Measurements from ENCODE around the gene NAA60.

The NAA60 gene

DNA sequence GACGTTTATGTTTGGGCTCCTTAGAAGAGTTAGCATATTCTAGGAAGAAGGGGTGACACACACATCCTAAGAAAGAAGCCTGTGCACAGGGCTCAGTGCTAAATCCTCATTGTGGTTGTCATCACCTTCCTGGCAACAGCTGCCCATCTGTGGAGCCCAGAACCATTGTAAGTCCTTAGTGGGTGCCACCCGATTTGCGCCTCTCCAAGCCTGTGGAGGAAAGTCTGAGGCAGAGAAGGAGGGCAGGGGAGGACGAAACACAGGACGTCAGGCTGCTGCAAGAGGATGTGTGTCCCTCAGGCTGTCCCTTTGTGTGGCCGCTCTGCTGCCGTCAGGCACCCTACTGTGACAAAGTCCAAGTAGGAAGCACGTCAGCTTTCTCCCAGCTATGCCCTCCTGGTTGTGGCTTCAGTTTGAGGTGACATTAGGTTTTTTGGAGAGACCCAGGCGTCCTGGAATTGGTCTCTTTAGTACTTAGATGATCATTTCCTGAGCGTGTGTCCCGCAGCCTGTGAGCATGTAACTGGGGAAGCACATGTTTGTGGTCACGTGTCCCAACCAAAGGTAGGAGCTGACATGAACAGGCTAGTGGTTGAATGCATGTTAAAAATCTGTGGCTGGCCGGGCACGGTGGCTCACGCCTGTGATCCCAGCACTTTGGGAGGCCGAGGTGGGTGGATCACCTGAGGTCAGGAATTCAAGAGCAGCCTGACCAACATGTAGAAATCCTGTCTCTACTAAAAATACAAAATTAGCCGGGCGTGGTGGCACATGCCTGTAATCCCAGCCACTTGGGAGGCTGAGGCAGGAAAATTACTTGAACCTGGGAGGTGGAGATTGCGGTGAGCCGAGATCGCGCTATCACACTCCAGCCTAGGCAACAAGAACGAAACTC lies 68.1 kb downstream of the NAA60 start:
- no peak for DNase-seq

DNA sequence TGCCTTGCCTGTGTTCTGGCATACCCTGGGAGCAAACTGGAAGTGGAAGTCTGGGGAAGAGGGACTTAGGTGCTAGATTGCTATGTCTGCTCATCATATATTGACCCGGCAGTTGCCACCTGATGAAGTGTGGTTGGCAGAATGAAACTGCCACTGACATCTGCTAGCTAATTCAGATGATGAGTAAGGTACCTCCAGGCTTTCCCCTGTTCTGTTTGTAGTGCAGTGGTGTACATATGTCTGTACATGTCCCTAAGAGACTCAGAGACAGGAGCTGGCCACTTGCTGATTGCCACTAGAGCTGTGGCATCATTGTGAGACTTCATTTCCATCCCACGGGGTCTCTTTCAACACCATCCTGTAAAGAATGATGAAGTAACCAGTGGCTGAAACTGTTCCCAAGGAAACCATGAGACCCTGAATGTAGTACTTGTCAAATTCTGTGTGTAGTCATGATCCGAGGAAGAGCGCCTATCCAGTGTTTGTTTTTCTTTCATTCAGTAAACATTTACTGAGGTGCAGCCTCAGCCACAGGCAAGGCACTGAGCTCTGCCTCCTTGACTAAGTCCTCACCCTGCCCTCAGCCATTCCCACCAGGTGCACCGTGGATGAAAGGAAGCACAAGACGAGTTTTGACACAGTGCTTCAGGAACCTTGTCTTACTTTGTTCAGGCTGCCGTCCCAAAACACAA lies 70.6 kb downstream of the NAA60 start:
- no peak for DNase-seq

GRCh38 chr16:3514621-3515020 lies 71.1 kb downstream of the NAA60 start:
- DNase-seq = no peak

- DNase-seq = no peak
Measured at GRCh38 chr16:3515897-3516296, 72.4 kb downstream of the NAA60 start.

- DNase-seq = no peak
Measured at GRCh38 chr16:3518292-3518985, 75.0 kb downstream of the NAA60 start.

- DNase-seq = no peak
Measured at GRCh38 chr16:3518986-3519348, 75.5 kb downstream of the NAA60 start.

- no peak for DNase-seq
Measured at GRCh38 chr16:3519581-3519980, 76.1 kb downstream of the NAA60 start.

DNA sequence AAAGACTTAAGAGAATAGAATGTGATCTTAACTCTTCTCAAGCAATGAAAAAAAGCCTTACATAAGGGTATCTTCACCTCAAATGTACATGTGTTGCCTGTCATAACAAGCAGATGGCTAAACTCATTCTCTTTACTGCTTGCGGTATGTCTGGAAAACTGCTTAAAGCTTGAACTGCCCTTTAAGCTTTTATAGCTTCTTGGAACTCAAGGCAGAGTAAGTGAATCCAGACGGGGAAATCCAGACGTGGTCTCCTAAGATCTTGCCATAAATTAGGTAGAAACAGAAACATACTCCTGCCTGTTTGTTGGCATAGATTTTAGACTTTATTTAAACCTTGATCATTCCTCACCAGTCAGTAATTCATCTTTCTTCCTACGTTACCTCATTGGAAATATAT lies 76.9 kb downstream of the NAA60 start:
- no peak for DNase-seq

GRCh38 chr16:3520841-3521240 lies 77.4 kb downstream of the NAA60 start:
- DNase-seq = no peak

DNA sequence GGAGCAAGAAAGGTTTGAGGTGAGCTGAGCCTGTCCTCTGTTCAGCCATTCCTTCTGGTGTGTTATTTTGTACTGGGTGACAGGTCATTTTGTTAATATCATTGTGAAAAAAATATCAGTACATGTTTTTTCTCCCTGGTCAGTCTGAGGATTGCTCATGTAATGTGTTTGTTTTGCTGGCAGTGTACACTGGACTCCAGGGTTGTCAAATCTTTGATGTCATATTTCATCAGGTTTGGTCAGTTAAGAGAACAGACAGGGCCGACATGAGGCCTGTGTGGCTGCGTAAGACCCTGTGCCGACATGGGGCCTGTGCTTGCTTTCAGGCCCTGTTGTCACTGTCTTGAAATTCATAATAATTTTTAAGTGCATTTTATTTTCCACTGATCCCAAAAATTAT lies 79.8 kb downstream of the NAA60 start:
- no peak for DNase-seq

DNA sequence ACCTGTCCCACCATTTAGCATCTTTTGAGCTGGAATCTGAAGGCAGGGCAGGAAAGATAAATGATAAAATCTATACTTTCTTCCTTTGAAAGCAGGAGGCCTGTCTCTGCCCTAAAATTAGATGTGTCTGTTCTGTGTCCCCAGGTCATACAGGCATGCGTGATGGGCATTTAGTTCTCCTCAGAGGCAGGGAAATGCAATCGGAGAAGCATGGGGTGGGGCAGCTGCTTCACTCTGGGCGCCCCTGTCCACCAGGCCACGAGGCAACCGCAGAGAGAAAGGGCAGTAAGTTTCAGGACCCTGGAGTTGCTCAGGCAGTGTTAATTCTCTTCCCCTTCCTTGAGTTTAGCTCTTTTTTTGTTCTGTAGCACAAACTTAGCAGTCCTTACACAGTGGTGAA lies 82.5 kb downstream of the NAA60 start:
- no peak for DNase-seq

- DNase-seq = peak; percentile 50
Measured at GRCh38 chr16:3527216-3527829, 83.8 kb downstream of the NAA60 start.

DNA sequence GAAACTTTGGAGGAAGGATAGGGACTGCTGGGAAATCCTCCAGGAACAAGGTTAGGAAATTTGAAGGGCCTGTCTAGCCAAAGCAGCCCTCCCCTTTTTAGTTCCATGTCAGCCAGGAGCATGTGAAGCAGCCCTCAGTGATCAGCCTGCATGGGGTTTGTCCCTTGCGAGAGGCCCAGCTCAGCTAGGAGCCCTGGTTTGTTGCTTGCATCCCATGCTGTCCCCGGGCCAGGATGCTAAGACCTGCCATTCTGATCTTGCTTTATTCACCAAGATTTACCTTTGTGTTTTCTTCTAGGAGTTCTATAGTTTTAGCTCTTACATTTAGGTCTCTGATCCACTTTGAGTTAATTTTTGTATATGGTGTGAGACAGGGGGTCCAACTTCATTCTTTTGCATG lies 84.9 kb downstream of the NAA60 start:
- no peak for DNase-seq

DNA sequence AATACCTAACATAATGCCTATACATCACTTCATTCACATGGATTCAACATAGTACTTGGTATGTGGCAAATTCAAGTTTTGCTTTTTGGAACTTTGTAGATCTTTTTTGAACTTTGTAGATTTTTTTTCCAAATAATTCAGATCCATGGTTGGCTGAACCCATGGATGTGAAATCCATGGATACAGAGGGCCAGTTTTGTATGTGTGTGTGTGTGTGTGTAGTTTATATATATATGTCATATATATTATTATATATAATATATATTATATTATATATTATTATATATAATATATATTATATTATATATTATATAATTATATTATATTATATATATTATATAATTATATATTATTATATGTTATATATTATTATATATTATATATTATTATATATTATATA lies 85.7 kb downstream of the NAA60 start:
- no peak for DNase-seq

GRCh38 chr16:3530371-3530914 lies 87.0 kb downstream of the NAA60 start:
- DNase-seq = no peak

- DNase-seq = no peak
Measured at GRCh38 chr16:3532741-3533140, 89.3 kb downstream of the NAA60 start.

DNA sequence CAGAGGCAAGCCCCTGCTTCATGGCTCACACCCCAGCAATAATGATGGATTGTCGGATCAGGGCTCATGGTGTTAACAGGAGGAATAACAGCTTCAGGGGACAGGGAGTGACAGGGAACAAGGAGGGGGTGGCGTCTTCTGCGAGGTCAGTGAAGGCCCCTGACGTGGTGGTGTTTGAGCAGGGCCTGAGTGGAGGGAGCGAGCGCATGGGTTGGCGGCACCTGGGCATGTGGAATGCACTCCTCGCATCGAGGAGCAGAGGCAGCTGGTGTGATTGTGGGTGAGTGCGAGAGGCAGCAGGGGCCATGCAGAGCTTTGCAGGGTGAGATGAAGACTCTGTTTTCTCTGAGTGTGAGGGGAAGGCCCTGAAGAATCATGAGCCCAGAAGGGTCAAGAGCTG lies 90.6 kb downstream of the NAA60 start:
- DNase-seq = no peak

- DNase-seq = no peak
Measured at GRCh38 chr16:3536271-3536731, 92.8 kb downstream of the NAA60 start.

All from stimulated activated CD4-positive, alpha-beta T cell treated with anti-CD3 and anti-CD28 coated beads, Interleukin-12 subunit alpha, Interleukin-12 subunit beta, amount 100 ng/mL, for 4 hours (primary cell).